HG02763 (cell line): ENCODE measurements around the gene PRDM15.

Experiments used
- ATAC-seq: cut with Tn5 transposase; IDR thresholded peaks from one replicate; pipeline ENCODE4 v1.9.1; 2021; ENCODE audit warnings: mild to moderate bottlenecking, moderate library complexity; ENCODE audit not compliant: unreplicated experiment

PRDM15 gene

DNA sequence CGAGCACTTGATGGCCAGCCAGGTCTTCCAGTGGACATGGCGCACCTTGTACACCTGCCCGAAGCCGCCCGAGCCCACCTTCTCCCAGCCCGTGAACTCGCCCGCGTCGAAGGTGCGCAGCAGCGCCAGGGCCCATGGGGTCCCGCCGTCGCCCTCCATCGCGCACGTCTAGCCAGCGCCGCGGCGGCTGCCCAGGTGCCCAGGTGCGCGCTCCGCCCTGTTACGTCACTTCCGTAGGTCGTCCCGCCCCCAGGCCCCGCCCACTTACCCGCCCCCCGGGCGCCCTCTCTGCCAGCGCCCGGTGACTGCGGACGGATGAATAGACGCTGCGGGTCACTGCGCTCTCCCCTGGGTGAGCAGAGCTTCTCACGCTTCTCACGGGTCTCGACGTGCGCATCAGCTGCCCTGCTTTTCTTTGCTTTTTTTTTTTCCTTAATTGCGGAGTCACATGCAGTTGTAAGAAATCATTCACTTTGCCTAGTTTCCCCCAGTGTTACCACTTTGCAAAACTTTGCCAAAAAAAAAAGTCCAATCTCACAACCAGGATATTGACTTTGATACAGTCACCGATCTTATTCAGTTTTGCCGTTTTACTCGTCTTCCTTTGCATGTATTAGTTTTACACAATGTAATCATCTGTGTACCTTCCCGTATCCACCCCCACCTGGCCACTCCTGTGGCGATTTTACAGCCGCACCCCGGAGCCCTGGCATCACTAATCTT, 112.1 kb downstream of the PRDM15 start, which contains the start of gene RIPK4:
TSS of gene RIPK4 (minus strand) at position 170 of the 723 bp plus-strand sequence. CDS start at position 159, 11 bp downstream.
- ATAC-seq = no peak

DNA sequence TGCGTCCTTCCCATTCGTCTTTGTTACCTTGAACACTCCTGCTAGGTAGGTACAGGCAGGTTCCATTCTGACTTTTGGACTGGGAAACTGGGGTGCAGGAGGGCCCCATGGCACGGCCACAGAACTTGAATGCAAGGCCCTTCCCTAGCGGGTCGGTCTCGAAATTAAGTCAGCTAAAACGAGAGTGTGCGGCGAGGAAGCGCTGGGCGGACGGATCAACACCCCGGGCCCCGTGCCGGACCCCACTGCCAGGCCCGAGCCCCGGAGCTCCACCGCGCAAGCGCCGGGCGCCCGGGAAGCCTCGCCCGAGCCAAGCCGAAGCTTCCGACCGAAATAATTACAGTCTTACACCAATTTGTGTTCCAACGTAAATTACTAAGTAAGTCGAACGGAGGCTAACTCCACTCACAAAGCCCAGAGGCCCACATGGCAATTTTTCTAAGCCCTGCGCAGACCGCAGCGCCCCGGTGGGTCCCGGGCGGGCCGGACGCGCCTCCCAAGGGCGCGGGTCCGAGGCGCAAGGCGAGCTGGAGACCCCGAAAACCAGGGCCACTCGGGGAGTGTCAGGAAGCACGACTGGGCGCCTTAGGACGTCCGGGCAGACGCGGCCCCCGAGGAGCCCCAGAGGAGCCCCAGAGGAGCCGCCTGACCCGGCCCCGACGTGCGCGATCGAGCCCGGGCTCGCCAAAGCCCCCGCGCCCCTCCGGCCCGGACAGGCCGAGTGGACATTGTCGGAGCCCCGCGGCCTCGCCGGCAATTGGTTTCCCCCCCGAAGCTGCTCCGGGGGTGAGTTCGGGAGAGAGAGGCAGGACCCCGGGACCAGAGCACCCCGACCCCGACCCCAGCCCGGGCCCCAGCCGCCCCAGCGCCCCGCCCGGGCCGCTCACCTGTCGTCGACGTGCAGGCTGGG, 112.9 kb downstream of the PRDM15 start:
- ATAC-seq = no peak

DNA sequence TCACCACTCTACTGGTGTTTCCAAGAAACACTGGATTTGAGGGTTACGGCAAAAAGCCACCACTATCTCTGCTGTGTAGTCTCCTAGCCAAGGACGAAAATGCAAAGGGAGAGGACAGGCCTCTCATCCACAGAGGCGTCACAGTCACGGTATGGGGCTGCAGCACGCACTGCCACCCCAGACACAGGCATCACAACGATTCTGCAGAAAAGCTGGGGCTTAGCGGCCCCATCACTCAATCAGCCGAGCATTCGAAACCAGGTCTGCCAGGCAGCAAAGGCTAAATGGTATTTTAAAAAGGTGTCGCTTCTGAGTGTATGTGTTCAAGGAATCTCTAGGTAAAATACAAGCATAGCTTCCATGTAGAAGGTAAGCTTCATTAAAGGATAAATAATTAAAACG, 113.7 kb downstream of the PRDM15 start:
- ATAC-seq = no peak

DNA sequence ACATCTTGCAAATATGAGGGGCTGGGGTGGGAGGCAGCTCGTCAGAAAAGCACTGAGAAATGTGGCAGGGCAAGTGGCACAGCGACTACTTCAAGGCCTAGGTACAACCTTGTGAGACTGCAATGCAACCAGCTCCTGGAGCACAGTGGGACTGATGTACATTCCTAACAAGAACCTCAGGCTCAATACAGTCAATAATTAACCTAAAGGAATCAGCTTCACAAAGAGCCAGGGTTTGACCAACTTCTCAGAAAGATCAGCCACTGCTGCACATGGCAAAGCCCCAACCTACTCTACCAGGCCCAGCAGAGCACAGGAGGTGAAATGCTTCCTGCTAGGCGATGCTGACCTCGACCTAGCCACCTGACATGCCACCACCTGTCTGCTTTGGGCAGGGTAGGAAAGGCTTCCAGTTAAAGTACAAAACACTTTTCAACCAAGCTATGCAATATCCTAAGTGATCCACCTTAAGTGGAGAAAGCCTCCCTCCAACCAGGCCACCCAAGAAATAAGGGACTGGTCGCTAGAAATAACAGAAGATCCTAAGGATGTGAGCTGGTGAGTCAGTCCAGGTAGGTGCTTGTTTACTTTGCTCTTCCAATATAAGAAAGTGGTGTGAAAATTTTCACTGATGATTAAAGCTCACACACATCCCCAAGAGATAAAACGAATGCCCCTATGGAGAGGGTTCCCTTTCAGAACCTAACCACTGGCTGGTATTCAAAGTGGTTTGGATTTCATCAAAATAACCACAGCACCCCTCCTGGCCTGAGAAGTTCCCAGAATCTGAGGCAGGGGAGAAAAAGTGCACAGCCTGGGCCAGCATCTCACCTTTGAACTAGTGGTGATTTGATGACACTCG, 114.4 kb downstream of the PRDM15 start:
- ATAC-seq = no peak

DNA sequence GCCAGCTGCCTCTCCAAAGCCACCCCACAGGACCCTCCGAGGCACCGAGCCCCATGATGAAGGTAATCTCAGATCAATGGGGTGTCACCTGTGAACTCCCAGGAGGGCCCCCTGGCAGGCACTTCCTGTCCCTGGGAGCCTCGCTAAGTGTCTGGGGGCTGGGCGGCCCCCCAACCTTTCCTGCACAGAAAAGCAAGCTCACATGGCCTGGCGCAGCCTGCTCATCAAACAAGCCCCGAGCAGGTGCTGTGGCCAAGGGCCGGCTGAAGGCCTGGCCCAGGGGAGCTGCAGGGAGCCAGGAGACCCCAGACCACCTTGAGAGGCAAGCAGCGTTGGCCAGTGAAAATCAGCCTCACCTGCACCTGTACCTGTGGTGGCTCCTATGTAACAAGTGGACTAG, 115.1 kb downstream of the PRDM15 start:
- ATAC-seq = no peak

DNA sequence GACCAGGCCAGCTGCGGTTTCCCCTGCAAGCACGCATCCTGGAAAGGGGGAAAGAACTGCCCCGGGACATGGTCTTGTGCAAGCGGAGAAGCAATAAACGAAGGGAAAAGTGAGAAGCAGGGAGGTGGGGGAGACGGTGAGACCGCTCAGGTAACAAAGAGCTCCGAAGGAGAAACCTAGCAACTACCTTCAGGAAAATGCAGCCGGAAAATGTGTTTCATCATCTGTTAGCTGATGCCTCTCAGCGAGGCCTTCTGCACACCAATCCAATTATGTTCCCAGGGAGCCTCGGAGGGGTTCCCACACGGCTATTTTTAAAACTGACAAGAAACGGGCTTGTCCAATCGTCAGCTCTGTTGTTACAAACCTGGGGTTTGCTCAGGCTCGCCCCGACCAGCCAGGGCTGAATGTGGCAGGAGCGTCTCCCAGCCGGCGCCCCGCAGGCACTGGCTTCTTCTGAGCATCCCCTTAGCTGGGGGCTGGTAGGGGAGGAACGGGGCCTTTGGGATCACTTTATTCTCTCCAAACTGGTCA, 115.7 kb downstream of the PRDM15 start:
- ATAC-seq = no peak

DNA sequence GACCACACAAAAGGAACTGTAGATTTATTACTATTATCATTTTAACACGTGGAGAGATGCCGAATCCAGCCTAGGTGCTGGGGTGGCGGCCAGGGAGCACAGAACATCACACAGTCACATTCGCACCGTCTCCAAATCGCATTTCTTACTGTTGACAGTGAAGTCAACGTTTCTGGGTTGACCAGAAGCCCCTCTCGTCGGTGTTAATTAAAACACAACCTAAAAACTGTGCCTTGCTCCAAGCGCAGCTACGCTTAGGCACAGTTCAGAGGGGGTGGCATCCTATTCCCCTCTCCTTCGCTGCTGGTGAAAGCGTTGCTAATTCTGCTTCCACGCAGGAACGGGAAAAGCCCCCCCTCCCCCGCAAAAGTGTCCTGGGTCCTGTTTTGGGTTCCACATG, 116.4 kb downstream of the PRDM15 start:
- ATAC-seq = no peak

DNA sequence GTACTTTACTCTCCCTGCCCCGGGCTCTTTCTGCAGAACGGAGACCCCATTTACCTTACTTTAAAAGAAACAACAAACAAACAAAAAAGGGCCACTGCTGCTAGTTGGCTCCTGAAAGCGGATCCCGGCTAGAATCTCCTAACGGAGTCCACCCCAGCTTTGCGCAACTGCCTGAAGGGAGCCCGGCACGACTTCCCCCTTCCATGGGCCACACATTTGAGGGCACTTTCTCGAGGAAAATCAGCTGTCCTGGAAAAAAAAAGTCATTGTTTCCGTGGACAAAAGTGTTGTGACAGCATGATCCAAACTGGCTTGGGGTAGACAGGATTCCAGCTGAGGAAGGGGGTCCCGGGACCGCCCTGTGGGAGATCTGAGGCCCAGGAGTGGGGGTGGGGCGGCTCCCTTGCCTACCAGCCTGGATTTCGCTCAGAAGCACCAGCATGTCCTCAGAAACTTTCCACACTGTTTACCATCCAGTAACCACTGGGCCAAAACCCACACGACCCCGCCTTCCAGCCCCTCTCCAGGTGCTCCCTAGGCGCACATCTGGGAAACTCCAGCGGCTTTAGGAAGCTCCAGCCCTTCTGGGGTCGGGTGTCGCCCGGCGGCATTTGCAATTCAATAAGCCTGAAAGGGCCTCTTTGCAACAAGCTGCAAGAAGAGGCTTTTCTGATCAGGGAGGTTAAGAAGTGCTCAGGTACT, 117.1 kb downstream of the PRDM15 start:
- ATAC-seq = no peak

DNA sequence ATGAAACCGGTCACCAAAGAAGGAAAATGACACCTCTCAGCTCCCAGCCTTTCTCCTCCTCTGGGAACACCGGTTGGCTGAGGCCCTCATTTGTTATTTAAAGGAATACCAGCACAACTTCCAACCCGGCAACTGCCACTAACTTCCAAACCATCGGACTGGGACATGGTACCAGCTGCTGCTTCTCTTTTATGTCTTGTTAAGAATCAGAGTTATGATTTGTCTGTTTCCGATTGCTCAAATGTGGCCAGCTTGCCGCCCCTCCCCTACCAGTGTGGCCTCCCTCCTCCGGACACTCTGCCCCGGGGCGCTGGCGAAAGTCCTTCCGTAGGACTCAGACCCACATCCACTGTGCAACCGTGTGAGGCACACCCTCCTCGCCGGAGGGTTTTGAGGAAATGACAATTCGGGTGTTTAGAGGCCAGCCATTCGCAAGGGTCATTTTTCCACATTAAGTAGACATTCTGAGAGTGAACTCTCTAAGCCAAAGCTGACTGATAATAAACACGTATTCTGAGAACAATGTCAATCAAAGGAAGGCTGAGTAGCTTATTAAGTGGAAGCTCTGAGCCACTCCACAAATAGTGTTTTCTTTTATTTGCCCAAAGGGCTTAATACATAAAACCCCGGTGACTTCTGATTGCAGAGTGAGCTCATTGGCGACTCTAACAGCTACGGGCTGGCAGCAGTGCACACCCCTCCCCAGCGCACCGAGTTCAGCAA, 117.8 kb downstream of the PRDM15 start:
- ATAC-seq = no peak

DNA sequence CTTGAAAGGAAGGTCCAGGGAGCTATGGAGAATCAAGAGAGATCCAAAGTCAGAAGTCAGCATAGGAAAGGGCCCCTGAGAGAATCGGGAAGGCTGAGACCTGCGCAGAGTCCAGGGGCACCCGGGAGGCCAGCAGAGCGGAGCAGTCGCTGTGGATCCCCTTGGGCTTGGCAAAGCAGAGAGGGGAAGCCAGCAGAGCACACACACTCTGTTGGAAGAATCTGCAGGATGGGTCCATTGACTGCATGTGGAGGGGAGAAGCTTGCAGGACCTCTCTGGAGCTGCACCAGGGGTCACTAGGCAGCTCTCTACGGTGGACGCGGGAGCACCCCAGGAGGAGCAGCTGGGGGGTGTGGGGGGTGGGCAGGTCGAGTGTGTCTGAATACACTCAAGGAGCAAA, 118.7 kb downstream of the PRDM15 start:
- no peak for ATAC-seq

DNA sequence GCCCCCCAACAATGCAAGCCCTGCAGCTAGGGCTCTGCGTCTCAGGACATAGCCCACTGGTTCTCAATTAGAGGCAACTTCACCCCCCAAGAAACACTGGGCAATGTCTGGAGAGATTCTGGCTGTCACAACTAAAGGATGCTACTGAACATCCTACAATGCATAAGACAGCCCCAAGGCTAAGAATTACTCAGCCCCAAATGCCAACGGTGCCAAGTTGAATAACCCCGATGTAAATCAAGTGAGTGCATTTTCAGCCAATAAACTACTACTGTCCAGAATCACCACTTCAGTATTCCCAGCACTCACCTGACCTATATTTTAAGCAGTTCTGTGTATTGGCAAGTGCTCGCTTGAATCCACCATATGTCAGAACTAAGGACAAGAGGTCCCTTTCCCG, 119.2 kb downstream of the PRDM15 start:
- no peak for ATAC-seq

DNA sequence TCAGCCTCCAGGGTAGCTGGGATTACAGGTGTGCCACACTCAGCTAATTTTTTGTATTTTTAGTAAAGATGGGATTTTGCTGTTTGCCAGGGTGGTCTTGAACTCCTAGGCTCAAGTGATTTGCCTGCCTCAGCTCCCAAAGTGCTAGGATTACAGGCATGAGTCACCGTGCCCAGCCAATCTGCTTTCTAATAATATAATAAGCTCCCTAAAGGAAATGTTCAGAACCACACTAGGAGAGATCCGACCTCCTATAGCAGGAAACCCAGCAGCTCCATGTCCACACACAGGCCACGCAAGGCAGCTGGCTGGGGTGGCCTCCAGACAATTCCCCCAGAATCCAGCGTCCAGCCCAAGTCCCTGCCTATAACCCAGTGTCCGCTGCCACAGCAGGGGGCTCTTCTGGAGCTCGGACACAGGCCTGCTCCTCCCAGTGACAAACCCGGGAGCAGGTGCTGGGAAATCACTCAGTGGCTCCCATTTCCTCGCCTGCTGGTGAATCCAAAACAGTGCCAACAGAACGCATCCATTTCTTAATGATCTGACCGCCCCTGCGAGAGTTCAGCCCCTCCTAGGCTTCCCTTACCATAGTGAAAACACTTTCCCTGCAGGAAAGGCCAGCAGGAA, 119.8 kb downstream of the PRDM15 start:
- ATAC-seq = no peak

DNA sequence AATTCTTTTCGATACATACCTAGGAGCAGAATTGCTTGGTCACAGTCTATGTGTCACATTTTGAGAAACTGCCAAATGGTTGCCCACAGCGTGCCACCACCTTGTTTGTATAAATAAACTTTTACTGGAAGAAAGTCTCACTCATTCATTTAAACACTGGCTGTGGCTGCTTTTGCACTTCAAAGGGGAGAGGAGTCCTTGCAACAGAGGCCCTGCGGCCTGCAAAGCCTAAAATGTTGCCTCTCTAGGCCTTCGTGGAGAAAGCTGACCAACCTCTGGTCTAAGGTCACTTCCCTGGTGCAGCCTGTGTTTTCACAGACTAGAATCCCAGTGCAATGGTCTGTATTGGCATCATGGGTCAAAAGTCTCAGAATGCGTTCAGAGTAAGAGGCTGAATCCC, 120.6 kb downstream of the PRDM15 start:
- ATAC-seq = no peak

DNA sequence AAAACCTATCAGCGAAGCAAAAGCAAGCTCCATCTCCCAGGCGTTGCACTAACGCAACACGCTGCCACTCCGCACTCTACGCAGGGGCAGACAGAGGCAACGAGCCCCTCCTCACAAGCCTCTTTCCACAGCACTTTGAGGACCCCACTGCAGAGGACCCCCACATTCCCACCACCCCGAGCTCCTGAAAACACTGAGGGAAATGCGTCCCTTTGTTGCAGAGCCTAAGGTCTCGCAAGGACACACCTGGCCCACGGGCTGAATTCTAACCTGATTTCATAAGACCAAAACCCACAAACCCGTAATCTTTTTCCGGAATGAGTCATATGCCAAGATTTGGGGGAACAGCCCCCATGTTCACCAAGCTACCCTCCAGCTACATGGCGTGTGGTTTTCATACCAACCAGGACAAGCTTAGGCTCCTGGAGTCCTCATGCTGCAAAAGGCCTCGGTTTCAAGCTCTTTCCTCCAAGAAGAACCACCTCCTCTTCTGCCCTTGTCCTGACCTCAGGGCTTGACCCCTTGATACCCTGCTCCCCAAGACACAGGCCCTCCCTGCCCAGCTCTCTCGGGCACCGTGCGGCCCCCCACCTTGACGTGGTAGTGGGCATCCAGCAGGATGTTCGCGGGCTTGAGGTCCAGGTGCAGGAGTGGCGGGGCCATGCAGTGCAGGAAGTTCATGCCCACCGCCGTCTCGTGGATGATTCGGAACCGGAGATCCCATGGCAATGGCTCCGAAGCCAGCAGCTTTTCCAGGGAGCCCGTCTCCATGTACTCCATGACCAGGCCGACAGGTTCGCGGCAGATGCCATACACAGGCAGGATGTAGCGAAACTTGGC, 123.0 kb downstream of the PRDM15 start:
- no peak for ATAC-seq

DNA sequence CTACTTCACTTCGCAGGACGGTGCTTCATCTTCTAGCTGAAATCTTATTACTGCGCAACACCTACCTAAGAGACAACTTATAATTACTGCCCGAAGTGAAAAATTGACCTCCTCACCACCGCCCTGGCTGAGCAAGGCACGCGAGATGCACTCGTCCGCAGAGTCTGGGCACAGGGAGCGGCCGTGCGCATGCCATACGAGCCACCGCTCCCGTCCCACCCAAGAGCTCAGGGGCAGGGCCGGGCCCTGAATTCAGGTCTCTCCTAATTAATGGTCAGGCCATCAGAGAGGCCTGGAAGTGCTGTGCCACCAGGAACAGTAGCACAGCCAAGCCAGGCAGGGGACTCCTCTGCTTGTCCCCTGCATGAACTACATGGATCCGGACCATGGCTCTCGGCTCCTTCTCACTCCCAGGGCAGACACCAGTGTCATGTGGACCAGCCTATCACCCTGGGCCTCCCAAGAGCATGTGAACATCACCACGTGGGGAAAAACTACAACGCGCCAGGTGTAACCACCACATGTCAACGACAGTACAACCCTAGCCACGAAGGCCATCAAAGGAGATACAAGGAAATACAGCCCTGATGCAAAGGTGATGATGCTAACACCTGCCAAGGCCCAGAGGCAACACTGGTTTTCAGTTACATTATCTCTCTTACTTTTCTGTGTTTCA, 123.7 kb downstream of the PRDM15 start:
- no peak for ATAC-seq

DNA sequence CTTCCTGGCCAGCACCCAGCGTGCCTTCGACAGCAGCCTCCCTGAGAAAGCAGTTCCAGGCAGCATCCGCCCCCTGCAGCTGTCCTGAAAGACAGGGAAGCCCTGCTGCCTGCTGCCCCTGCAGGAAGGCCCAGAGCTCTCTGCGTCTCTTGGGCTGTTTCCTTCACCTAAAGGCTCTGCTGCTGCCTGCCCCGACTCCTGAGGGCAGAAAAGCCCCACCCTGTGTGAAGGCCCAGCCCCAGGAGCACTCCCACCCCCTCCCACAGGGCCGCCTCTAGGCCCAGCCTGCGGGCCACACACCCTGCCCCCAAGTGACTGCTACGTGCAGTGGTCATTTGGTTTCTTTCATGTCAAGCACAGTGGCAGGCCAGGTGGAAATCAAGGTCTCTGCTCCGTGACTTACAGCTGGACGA, 124.7 kb downstream of the PRDM15 start:
- ATAC-seq = no peak

DNA sequence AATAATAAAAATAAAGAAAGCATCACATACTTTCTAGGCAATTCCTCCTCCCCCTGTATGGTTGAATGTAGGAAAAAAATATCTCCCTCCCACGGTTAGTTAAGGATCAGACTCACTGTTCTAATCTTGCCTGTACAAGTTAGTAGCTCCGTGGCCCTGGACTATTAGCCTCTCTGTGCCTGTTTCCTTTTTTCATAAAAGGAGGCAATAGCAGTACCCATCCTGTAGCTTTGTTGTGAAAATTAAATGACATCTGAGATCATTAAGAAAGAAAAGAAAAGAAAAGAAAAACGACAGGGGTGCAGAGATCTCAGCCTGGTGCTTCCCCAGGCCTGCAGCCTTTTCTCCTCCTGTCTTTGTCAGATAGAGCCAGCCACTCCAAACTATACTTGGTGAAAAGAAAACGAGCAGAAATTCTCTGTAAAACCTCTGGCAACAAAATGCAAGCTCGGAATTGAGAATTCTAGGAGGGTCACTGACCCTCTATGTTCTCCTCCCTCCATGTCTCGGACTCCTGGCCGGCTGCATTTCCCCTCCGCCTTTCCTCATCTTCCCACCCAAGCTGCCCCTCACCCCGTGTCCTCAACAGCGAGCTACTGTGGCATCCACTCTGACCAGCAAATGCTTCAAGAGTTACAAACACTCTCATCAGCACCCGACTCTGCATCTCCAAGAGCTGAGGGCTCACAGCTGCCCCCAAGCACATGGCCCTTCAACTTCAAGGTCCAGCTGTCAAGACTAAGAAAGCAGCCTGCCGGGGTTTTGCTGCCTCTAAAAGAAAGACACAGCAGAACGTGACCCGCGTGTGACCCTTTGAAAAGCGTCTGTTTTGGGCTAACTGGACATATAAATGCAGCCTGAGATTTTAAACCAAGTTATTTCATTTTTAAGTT, 125.9 kb downstream of the PRDM15 start:
- ATAC-seq = no peak
